Ishikawa (cell line): ENCODE data around the gene KIT.

Experiments
- CEBPB ChIP-seq: IDR thresholded peaks from 2 replicates; pipeline ENCODE4 v1.6.1; 2012
- CREB1 ChIP-seq: IDR thresholded peaks from 2 replicates; pipeline ENCODE4 v1.6.1; 2012; ENCODE audit warnings: low read depth
- EGR1 ChIP-seq: IDR thresholded peaks from 2 replicates; pipeline ENCODE4 v1.6.1; 2012
- EP300 ChIP-seq: IDR thresholded peaks from 2 replicates; pipeline ENCODE4 v1.6.1; 2012; ENCODE audit warnings: borderline replicate concordance
- FOXM1 ChIP-seq: IDR thresholded peaks from 2 replicates; pipeline ENCODE4 v1.6.1; 2012; ENCODE audit warnings: low read depth, borderline replicate concordance
- NFIC ChIP-seq: IDR thresholded peaks from 2 replicates; pipeline ENCODE4 v1.6.1; 2012
- RAD21 ChIP-seq: IDR thresholded peaks from 2 replicates; pipeline ENCODE4 v1.6.1; 2012; ENCODE audit warnings: low read depth
- TAF1 ChIP-seq: IDR thresholded peaks from 2 replicates; pipeline ENCODE4 v1.6.1; 2012; ENCODE audit warnings: low read depth, mild to moderate bottlenecking
- TCF12 ChIP-seq: IDR thresholded peaks from 2 replicates; pipeline ENCODE4 v1.6.1; 2012; ENCODE audit warnings: low read depth
- TEAD4 ChIP-seq: IDR thresholded peaks from 2 replicates; pipeline ENCODE4 v1.6.1; 2012
- USF1 ChIP-seq: IDR thresholded peaks from 2 replicates; pipeline ENCODE4 v1.6.1; 2012
- YY1 ChIP-seq: IDR thresholded peaks from 2 replicates; pipeline ENCODE4 v1.6.1; 2012; ENCODE audit warnings: low read depth
- ZBTB7A ChIP-seq: IDR thresholded peaks from 2 replicates; pipeline ENCODE4 v1.6.1; 2012; ENCODE audit warnings: low read depth
- TF ChIP-seq, protein P1 (sequence below): IDR thresholded peaks from 2 replicates; pipeline ENCODE4 v1.6.1; 2012
- TF ChIP-seq, protein P2 (sequence below): IDR thresholded peaks from 2 replicates; pipeline ENCODE4 v1.6.1; 2012; ENCODE audit warnings: low read depth, mild to moderate bottlenecking

KIT gene

DNA sequence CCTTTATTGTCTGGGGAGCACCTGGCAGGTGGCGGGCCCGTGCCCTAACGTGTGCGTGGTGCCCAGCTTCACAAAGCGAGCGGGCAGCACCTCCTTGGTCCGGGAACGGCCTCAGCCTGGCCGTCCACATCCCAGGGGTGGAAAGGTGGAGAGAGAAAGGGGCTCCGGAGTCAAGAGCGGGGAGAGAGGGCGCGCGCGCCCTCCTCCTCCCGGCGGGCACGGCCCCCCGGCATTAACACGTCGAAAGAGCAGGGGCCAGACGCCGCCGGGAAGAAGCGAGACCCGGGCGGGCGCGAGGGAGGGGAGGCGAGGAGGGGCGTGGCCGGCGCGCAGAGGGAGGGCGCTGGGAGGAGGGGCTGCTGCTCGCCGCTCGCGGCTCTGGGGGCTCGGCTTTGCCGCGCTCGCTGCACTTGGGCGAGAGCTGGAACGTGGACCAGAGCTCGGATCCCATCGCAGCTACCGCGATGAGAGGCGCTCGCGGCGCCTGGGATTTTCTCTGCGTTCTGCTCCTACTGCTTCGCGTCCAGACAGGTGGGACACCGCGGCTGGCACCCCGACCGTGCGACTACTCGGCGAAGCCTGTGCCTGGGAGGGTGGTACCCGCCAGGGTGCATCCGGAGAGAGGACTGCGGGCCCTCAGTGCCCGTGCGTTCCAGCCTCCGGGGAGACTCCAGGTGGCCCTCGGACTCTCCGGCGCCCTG, at the start of gene KIT:
TSS of gene KIT (plus strand) at position 407 of the 701 bp plus-strand sequence. CDS start at position 465, 58 bp downstream.
- TF ChIP-seq CREB1 (no peak), NFIC (no peak), ZBTB7A (0 out of 2 replicates have a peak, but pooled peaks have one; percentile 40)
- TF ChIP-seq, protein P1, sequence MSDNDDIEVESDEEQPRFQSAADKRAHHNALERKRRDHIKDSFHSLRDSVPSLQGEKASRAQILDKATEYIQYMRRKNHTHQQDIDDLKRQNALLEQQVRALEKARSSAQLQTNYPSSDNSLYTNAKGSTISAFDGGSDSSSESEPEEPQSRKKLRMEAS = peak; percentile 51

- TF ChIP-seq EGR1 (no peak), FOXM1 (no peak), ZBTB7A (no peak), USF1 (no peak), TAF1 (no peak), EP300 (no peak), TEAD4 (no peak), YY1 (no peak), TCF12 (no peak), RAD21 (no peak), NFIC (no peak), CREB1 (no peak), CEBPB (no peak)
- TF ChIP-seq, protein P2, sequence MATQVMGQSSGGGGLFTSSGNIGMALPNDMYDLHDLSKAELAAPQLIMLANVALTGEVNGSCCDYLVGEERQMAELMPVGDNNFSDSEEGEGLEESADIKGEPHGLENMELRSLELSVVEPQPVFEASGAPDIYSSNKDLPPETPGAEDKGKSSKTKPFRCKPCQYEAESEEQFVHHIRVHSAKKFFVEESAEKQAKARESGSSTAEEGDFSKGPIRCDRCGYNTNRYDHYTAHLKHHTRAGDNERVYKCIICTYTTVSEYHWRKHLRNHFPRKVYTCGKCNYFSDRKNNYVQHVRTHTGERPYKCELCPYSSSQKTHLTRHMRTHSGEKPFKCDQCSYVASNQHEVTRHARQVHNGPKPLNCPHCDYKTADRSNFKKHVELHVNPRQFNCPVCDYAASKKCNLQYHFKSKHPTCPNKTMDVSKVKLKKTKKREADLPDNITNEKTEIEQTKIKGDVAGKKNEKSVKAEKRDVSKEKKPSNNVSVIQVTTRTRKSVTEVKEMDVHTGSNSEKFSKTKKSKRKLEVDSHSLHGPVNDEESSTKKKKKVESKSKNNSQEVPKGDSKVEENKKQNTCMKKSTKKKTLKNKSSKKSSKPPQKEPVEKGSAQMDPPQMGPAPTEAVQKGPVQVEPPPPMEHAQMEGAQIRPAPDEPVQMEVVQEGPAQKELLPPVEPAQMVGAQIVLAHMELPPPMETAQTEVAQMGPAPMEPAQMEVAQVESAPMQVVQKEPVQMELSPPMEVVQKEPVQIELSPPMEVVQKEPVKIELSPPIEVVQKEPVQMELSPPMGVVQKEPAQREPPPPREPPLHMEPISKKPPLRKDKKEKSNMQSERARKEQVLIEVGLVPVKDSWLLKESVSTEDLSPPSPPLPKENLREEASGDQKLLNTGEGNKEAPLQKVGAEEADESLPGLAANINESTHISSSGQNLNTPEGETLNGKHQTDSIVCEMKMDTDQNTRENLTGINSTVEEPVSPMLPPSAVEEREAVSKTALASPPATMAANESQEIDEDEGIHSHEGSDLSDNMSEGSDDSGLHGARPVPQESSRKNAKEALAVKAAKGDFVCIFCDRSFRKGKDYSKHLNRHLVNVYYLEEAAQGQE = no peak
- TF ChIP-seq, protein P1 = no peak
Observed at GRCh38 chr4:54609310-54609709, 48.4 kb upstream of the KIT start.

DNA sequence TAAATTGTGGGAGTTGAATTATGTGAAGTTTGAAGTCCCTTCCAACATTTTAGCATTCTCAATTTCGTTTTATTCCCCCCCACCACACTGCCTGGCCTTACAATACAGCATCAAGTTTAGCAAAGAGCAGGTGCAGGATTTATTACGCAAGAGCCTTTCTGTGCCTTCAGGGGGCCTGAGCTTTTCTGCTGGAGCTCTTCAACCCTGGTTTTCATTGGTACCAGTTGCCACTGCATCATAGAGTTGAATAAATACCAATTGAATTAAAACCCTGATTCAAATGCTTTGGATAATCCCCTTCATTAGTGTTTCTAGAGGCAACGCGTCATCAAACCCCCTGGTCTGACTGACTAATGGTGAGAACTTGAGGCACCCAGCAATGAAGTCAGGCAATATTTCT, 43.6 kb upstream of the KIT start:
- peak; percentile 50; the same call in 1 of the 2 replicates for TF ChIP-seq CEBPB
- no peak for TF ChIP-seq TAF1

DNA sequence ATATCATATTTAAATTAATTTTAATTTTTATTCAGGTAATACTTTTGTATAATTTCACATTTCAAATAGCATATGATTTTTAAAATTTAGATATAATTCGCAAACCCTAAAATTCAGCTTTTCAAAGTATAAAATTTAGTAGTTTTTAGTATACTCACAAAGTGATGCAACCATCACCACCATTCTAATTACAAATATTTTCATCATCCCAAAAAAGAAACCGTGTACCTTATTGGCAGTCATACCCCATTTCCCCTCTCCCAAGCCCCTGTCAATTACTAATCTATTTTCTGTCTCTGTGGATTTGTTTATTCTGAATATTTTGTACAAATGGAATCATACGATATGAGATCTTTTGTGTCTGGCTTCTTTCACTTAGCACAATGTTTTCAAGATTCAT, 37.0 kb upstream of the KIT start:
- TF ChIP-seq EGR1 = no peak
- TF ChIP-seq, protein P1 = no peak
- no peak for TF ChIP-seq RAD21
- no peak for TF ChIP-seq TEAD4
- no peak for TF ChIP-seq CEBPB
- TF ChIP-seq USF1 = no peak
- TF ChIP-seq CREB1 = no peak
- no peak for TF ChIP-seq EP300
- TF ChIP-seq TCF12 = no peak
- no peak for TF ChIP-seq ZBTB7A
- TF ChIP-seq YY1 = no peak
- no peak for TF ChIP-seq NFIC

- no peak for TF ChIP-seq ZBTB7A
- TF ChIP-seq, protein P1 = no peak
- no peak for TF ChIP-seq FOXM1
Observed at GRCh38 chr4:54625391-54625790, 32.4 kb upstream of the KIT start.

- TF ChIP-seq TCF12 = no peak
- TF ChIP-seq TAF1 = no peak
- no peak for TF ChIP-seq EGR1
- no peak for TF ChIP-seq EP300
Observed at GRCh38 chr4:54626113-54626512, 31.6 kb upstream of the KIT start.

GRCh38 chr4:54632537-54632936, 25.2 kb upstream of the KIT start:
- TF ChIP-seq TAF1 = no peak

DNA sequence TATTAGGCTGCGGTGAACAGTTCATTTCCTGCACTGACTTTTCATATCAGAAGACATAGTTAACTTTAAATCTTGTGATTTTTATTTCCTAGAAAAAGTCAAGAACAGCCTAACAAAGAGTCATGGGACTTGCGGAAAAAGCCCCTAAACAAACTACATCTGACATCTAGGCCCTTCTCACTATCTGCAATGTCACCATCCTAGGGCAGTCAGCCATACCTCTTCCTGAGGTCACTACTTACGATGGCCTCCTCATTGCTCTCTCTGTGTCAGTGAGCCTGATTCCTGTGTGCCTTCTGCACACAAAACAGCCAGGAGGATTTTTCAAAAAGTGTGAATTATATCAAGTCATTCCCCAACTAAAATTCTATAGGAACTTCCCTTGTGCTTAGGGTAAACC, 22.4 kb upstream of the KIT start:
- no peak for TF ChIP-seq NFIC
- TF ChIP-seq EP300 = no peak
- TF ChIP-seq, protein P1 = no peak
- no peak for TF ChIP-seq TEAD4
- TF ChIP-seq ZBTB7A = no peak
- no peak for TF ChIP-seq TCF12
- no peak for TF ChIP-seq FOXM1
- no peak for TF ChIP-seq YY1
- no peak for TF ChIP-seq EGR1
- TF ChIP-seq RAD21 = no peak
- TF ChIP-seq CREB1 = no peak
- TF ChIP-seq, protein P2 = no peak
- no peak for TF ChIP-seq TAF1
